Chondrocyte (in vitro differentiated cells): ENCODE results near the gene C1orf210. TPM values are rescaled to one million over a fixed set of nuclear protein-coding genes. Genes with fewer than 3 reads are reported as not detected.

ENCODE experiments used
- DNase-seq: peaks from one replicate; pipeline ENCODE4 v3.0.0; 2021; ENCODE audit warnings: mixed read lengths, low spot score
- H3K27ac Mint-ChIP-seq: one replicate; pipeline ENCODE4 v1.8.0; 2021; ENCODE audit warnings: mild to moderate bottlenecking, moderate library complexity, mixed read lengths; ENCODE audit not compliant: unreplicated experiment
- H3K27me3 Mint-ChIP-seq: 2 replicates; pipeline ENCODE4 v1.8.0; 2021; ENCODE audit warnings: low read depth, mixed read lengths
- H3K36me3 Mint-ChIP-seq: 2 replicates; pipeline ENCODE4 v1.8.0; 2021; ENCODE audit warnings: low read depth, mixed read lengths
- H3K4me1 Mint-ChIP-seq: 2 replicates; pipeline ENCODE4 v1.8.0; 2021; ENCODE audit warnings: low read depth, mild to moderate bottlenecking, mixed read lengths
- H3K4me3 Mint-ChIP-seq: one replicate; pipeline ENCODE4 v1.8.0; 2021; ENCODE audit warnings: mild to moderate bottlenecking, moderate library complexity, mixed read lengths; ENCODE audit not compliant: unreplicated experiment
- H3K9me3 Mint-ChIP-seq: 2 replicates; pipeline ENCODE4 v1.8.0; 2021; ENCODE audit warnings: low read depth, mixed read lengths
- CTCF ChIP-seq: fragments of 200-600 bp; sonication (generic); IDR thresholded peaks from 2 replicates; pipeline ENCODE4 v1.5.0; 2021; ENCODE audit warnings: antibody characterized with exemption, mild to moderate bottlenecking, moderate library complexity
- total RNA-seq: library from RNA; stranded (reverse); gene quantifications from 3 replicates; pipeline ENCODE4 v1.2.1, GENCODE V29; 2021

Gene C1orf210
- total RNA-seq, 1 donor from 2014 or later = not detected

DNA sequence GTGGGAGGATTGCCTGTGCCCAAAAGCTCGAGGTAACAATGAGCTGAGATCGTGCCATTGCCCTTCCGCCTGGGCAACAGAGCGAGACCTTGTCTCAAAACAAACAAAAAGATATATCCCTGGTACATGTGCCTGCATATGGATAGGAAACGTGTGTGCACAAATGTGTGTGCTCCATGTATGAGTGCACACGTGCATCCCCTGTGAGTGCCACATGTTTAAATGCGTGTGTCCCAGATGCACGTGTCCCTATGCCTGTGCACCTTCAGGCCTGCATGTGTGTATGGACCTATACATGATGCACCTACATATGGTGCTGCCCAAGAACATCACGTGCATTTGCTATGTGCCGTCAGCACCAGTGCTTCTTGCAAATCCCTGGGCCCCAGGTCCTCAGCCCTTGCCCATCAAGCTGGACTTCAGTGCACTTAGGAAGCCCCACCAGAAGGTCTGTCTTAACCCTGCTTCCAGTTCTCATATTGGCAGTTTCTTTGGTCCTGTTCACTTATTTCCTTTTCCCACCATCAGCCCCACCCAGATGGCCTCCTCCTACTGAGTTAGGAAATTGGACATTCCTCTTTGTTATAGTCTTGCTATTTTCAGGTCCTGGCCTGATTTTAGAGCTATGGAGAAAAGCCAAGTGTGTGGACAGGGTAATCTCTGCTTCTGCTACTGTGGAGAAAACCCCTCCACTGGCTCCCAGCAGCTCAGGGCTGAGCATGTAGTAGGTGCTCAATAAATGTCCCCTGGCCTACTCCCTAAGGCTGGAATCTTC is 30.8 kb upstream of the C1orf210 start:
- no peak for DNase-seq
- TF ChIP-seq CTCF = no peak
- H3K4me3 Mint-ChIP-seq = no peak overlapping the region
- H3K4me1 Mint-ChIP-seq = no peaks in the 10 kb centered on the region
- no peaks in the 10 kb centered on the region for H3K36me3 Mint-ChIP-seq
- no peak overlapping the region for H3K27ac Mint-ChIP-seq
- no peaks in the 10 kb centered on the region for H3K9me3 Mint-ChIP-seq
- no peaks in the 10 kb centered on the region for H3K27me3 Mint-ChIP-seq

DNA sequence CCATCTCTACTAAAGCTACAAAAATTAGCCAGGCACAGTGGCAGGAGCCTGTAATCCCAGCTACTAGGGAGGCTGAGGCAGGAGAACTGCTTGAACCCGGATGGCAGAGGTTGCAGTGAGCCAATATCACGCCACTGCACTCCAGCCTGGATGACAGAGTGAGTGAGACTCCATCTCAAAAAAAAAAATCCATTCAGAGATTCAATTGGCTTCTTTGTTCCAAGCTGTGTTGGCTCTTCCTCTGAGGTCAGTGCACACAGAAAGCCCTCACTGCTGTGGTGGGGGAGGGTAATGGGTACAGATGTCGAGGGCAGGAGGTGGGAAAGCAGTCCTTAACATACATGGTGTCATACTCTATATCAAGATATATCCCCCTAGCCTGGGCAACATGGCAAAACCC is 30.1 kb upstream of the C1orf210 start:
- no peak for DNase-seq
- Mint-ChIP-seq H3K36me3 (no peaks in the 10 kb centered on the region), H3K27me3 (no peaks in the 10 kb centered on the region), H3K27ac (no peak overlapping the region), H3K9me3 (no peaks in the 10 kb centered on the region), H3K4me1 (no peaks in the 10 kb centered on the region), H3K4me3 (no peak overlapping the region)
- no peak for TF ChIP-seq CTCF

GRCh38 chr1:43314233-43314632 is 28.9 kb upstream of the C1orf210 start:
- Mint-ChIP-seq H3K27me3 (no peaks in the 10 kb centered on the region), H3K36me3 (no peaks in the 10 kb centered on the region), H3K9me3 (no peaks in the 10 kb centered on the region), H3K4me3 (no peak overlapping the region), H3K4me1 (no peaks in the 10 kb centered on the region), H3K27ac (no peak overlapping the region)
- peak; percentile 33 for DNase-seq
- TF ChIP-seq CTCF = no peak

DNA sequence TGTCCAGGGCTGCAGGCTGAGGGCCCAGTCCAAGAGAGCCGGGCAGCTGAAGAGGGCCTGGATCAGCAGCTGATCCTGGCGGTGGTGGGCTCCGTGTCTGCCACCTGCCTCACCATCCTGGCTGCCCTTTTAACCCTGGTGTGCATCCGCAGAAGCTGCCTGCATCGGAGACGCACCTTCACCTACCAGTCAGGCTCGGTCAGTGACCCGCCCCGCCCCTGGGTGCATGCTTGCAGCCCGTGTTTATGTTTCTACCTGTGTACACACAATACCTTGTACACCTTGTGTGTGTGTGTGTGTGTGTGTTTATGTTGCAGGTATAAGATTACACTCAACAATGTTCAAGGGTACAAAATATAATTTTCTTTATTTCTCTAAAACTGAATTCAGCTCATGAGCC is 28.4 kb upstream of the C1orf210 start:
- Mint-ChIP-seq H3K4me1 (no peaks in the 10 kb centered on the region), H3K27me3 (no peaks in the 10 kb centered on the region), H3K36me3 (no peaks in the 10 kb centered on the region), H3K9me3 (no peaks in the 10 kb centered on the region), H3K27ac (no peak overlapping the region), H3K4me3 (no peak overlapping the region)
- peak; percentile 60 for DNase-seq
- TF ChIP-seq CTCF = no peak

DNA sequence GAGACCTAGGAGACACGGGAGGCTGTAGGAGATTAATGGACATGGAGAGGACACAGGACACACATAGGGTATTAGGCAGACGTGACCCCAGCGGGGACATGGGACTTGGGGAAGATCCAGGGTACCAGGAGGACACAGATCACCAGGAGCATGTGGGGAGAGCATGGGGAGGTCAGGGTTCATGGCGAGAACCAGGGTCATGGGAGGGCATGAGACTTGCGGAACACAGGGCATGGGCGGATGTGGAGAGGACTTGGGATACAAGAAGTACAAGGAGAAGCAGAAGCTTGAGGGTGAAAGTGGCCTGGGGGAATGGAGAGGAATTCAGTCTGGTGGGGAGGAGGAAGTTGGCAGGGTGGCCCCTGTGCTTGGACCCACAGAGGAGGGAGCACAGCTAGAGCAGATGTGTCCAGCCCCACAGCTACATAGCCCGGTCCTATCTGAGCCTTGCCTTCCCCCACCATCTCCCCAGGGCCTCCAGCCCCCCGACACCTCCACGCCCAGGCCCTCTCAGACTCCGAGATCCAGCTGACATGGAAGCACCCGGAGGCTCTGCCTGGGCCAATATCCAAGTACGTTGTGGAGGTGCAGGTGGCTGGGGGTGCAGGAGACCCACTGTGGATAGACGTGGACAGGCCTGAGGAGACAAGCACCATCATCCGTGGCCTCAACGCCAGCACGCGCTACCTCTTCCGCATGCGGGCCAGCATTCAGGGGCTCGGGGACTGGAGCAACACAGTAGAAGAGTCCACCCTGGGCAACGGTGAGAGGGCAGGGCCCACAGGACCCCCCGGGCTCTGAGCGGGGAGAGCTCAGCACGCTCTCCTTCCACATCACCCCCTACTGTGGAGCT is 27.5 kb upstream of the C1orf210 start:
- Mint-ChIP-seq H3K4me1 (no peaks in the 10 kb centered on the region), H3K36me3 (no peaks in the 10 kb centered on the region), H3K9me3 (no peaks in the 10 kb centered on the region), H3K27ac (no peak overlapping the region), H3K27me3 (no peaks in the 10 kb centered on the region), H3K4me3 (no peak overlapping the region)
- no peak for TF ChIP-seq CTCF
- peak; percentile 77 for DNase-seq
